HEK293T (cell line): ENCODE results near the gene TAF11L9.
"Not testable (repeated sequence)": the region's sequence is repeated elsewhere in the genome, so short reads cannot be mapped to it uniquely, and the experiment has no call there.

Source experiments
- CTCF ChIA-PET: fragments of 350-600 bp; formaldehyde crosslinking; extraction: SDS; loops from one replicate; lab custom pipeline; 2021; ENCODE audit warnings: antibody characterized with exemption, inconsistent platforms; lab: Yijun Ruan, JAX
- POLR2A ChIA-PET: fragments of 350-600 bp; formaldehyde crosslinking; extraction: SDS; loops from one replicate; lab custom pipeline; 2020; ENCODE audit warnings: antibody characterized with exemption, inconsistent platforms; lab: Yijun Ruan, JAX
- DNase-seq: peaks from one replicate; pipeline ENCODE4 v3.0.0; 2012; ENCODE audit warnings: mixed read lengths; ENCODE audit errors: extremely low spot score
- ARNT ChIP-seq: fragments of 450-650 bp; IDR thresholded peaks from 2 replicates; pipeline ENCODE4 v1.6.1; 2017; ENCODE audit warnings: mild to moderate bottlenecking
- CTBP1 ChIP-seq: fragments of 450-650 bp; IDR thresholded peaks from 2 replicates; pipeline ENCODE4 v1.6.1; 2016; ENCODE audit warnings: borderline replicate concordance
- FOXM1 ChIP-seq: fragments of 450-650 bp; IDR thresholded peaks from 2 replicates; pipeline ENCODE4 v1.6.1; 2017; ENCODE audit warnings: mild to moderate bottlenecking, borderline replicate concordance
- HDGF ChIP-seq: fragments of 450-650 bp; IDR thresholded peaks from 2 replicates; pipeline ENCODE4 v1.6.1; 2017; ENCODE audit warnings: antibody characterized with exemption, borderline replicate concordance
- L3MBTL2 ChIP-seq: fragments of 450-650 bp; conservative IDR thresholded peaks from 2 replicates; pipeline ENCODE4 v1.6.1; 2016; ENCODE audit warnings: mild to moderate bottlenecking
- LEF1 ChIP-seq: fragments of 450-650 bp; IDR thresholded peaks from 2 replicates; pipeline ENCODE4 v1.6.1; 2017; ENCODE audit warnings: mild to moderate bottlenecking, borderline replicate concordance
- NFRKB ChIP-seq: fragments of 450-650 bp; IDR thresholded peaks from 2 replicates; pipeline ENCODE4 v1.6.1; 2016; ENCODE audit warnings: mild to moderate bottlenecking, moderate library complexity

Gene TAF11L9

DNA sequence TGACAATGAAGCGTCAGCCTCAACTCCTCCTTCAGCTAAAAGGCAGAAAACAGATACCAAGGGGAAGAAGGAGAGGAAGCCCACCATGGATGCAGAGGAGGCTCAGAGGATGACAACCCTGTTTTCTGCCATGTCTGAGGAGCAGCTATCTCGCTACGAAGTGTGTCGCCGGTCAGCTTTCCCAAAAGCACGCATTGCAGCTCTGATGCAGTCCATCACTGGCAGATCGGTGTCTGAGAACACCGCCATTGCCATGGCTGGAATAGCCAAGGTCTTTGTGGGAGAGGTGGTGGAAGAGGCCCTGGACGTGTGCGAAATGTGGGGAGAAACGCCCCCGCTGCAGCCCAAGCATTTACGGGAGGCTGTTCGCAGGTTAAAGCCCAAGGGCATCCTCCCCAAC lies 10.8 kb upstream of the TAF11L9 start:
- ChIA-PET POLR2A (no interaction called here), CTCF (no interaction called here)
- TF ChIP-seq CTBP1, result no peak
- TF ChIP-seq LEF1, result no peak
- no peak for TF ChIP-seq ARNT
- no peak for TF ChIP-seq HDGF
- TF ChIP-seq L3MBTL2, result no peak
- TF ChIP-seq NFRKB, result no peak
- TF ChIP-seq FOXM1, result no peak
- no peak for DNase-seq

DNA sequence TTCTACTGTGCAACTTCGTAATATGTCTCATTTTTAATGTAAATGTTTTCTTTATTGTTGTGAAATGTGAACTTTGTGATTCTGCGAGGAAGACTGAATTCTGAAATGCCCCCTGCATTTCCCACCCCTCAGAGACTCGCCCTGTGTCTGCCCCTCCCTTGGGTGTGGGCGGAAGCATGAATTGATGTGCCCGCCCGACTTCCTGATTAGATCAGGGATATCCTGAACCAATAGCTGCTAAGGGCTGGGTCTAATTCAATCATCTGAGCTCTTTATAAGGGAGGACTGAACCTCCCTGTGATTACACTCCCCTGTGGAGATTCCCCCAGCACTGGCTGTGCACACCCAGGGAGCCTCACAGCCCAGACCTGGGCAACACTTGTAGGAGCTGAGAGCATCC lies 9.7 kb upstream of the TAF11L9 start, which contains the start of gene TAF11L11:
Gene TAF11L11 (plus strand): TSS at position 304 of the 400 bp plus-strand sequence.
- DNase-seq, result not testable (repeated sequence)

DNA sequence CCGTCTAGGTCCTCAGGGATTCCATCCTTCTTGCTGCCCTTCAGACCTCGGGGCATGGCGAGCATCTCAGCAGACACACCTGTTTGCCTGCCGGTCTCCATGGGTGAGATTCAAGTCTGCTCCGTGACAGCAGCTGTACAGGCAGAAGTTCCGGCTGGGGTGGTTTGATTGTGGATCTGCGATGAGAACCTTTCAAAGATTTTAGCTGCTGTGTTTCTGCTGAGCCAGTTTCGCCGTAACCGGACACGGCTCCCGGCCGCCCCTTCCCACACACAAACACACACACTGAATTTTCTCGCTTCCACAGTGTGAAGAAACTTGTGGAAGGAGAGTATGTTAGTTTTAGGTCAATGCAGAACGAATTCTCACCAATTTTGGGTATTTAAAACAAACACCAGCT lies 3.5 kb upstream of the TAF11L9 start, which contains the start of gene TAF11L10:
Gene TAF11L10 (minus strand): TSS at position 101 of the 400 bp plus-strand sequence.
- POLR2A ChIA-PET, result not testable (repeated sequence)

More for the DNA sequence above, 9.7 kb upstream of the TAF11L9 start, which contains the start of gene TAF11L11:
- POLR2A ChIA-PET, CTCF ChIA-PET: not testable (repeated sequence)

DNA sequence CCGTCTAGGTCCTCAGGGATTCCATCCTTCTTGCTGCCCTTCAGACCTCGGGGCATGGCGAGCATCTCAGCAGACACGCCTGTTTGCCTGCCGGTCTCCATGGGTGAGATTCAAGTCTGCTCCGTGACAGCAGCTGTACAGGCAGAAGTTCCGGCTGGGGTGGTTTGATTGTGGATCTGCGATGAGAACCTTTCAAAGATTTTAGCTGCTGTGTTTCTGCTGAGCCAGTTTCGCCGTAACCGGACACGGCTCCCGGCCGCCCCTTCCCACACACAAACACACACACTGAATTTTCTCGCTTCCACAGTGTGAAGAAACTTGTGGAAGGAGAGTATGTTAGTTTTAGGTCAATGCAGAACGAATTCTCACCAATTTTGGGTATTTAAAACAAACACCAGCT lies 3.3 kb downstream of the TAF11L9 start, which contains the start of gene TAF11L8:
Gene TAF11L8 (minus strand): TSS at position 101 of the 400 bp plus-strand sequence.
- DNase-seq, CTCF ChIA-PET, POLR2A ChIA-PET: not testable (repeated sequence)

More for the DNA sequence above, 3.5 kb upstream of the TAF11L9 start, which contains the start of gene TAF11L10:
- CTCF ChIA-PET, DNase-seq: not testable (repeated sequence)

DNA sequence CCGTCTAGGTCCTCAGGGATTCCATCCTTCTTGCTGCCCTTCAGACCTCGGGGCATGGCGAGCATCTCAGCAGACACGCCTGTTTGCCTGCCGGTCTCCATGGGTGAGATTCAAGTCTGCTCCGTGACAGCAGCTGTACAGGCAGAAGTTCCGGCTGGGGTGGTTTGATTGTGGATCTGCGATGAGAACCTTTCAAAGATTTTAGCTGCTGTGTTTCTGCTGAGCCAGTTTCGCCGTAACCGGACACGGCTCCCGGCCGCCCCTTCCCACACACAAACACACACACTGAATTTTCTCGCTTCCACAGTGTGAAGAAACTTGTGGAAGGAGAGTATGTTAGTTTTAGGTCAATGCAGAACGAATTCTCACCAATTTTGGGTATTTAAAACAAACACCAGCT lies 8.5 kb downstream of the TAF11L9 start, which contains the start of gene TAF11L7:
Gene TAF11L7 (minus strand): TSS at position 101 of the 400 bp plus-strand sequence.
- POLR2A ChIA-PET, CTCF ChIA-PET, DNase-seq: not testable (repeated sequence)
